Pancreas (tissue), 10 donors: ENCODE data around the gene DMD. TPM values are rescaled to one million over a fixed set of nuclear protein-coding genes. Genes with fewer than 3 reads are reported as not detected.

Source experiments
- ATAC-seq, 4 donors: fragments of 200-7000 bp; cut with Tn5 transposase; one replicate each; pipeline versions ENCODE4 v1.8.0 to v1.9.1; 2020; ENCODE audit warnings: mild to moderate bottlenecking in 4 of 4, moderate library complexity in 4 of 4
- DNase-seq, 6 donors: peaks; one replicate each; pipeline ENCODE4 v3.0.0-alpha.2; 2020
- FAIRE-seq: peaks from 2 replicates; lab custom pipeline; 2012; peaks lifted over from hg19 to GRCh38; lab: Jason Lieb, UNC
- H3K27ac ChIP-seq, 4 donors: fragments of 200-600 bp; sonication (generic); 1 replicate in 3 of 4; 2 replicates in 1 of 4; pipeline versions ENCODE4 v1.5.0 to v1.8.0; 2020
- H3K27me3 ChIP-seq, 4 donors: fragments of 200-600 bp; one replicate each; pipeline ENCODE4 v1.8.0; 2021
- H3K36me3 ChIP-seq, 3 donors: fragments of 200-600 bp; sonication (generic) in 1 of 3; one replicate each; pipeline versions ENCODE4 v1.5.0 to v1.8.0; 2020 to 2021
- H3K4me1 ChIP-seq, 3 donors: fragments of 200-600 bp; one replicate each; pipeline ENCODE4 v1.8.0; 2021
- H3K4me3 ChIP-seq, 4 donors: fragments of 200-600 bp; sonication (generic) in 2 of 4; one replicate each; pipeline versions ENCODE4 v1.5.0 to v1.8.0; 2020 to 2021
- H3K9me3 ChIP-seq, 4 donors: fragments of 200-600 bp; one replicate each; pipeline ENCODE4 v1.8.0; 2021
- CTCF ChIP-seq, 4 donors: fragments of 200-600 bp; sonication (generic) in 3 of 4; IDR thresholded peaks; one replicate each; pipeline versions ENCODE4 v1.5.0 to v1.8.0; 2021; ENCODE audit warnings: antibody characterized with exemption in 4 of 4
- WGBS, 2 donors: extraction: QIAGEN DNeasy Blood & Tissue Kit; methylation state at CpG; one replicate each; pipeline ENCODE4 v1.1.7; 2013; 5-methylcytosine and 5-hydroxymethylcytosine counted together
- intact Hi-C, 3 donors: fragments of 100-400 bp; cut with DNase I; formaldehyde crosslinking; loops; one replicate each; pipeline versions ENCODE4 v1.11.1 to v1.14.2; 2022
- polyA plus RNA-seq, 2 donors: library from polyadenylated mRNA; stranded (reverse); fragments of 200-250 nt; gene quantifications; one replicate each; pipeline ENCODE4 v1.2.3, GENCODE V29; 2013
- total RNA-seq, 6 donors: library from RNA; stranded (reverse); fragmentation: NEBNext Ultra II Directional in 4 of 6; extraction: Animal tissue kit (Norgen Biotek cat#: 25700) in 4 of 6; gene quantifications; one replicate each; pipeline versions ENCODE4 v1.2.1 to v1.2.4, GENCODE V29; 2021 to 2023
- donor health status: healthy with polysubstance abuse.
- donor health status: DM: no; HTN: no; CAD: no; lungs with moderate emphysema.
- donor health status: DM: no; HTN: no; CAD: no.
- donor health status: control.
- donor health status: control.
- donor health status: Bipolar disorder and iron deficiency.
- donor health status: DM: yes; HTN: yes; CAD: no.
- donor health status: DM: no; HTN: no; CAD: no.
- donor health status: DM: no; HTN: no; CAD: no.
- donor health status: DM: yes; HTN: yes; CAD: no.

Gene DMD
- total and polyA plus RNA-seq, 8 donors = 9.1 to 46.5 (median 32.1) TPM

- H3K4me1 ChIP-seq = no peaks in the 10 kb centered on the region
- TF ChIP-seq CTCF (IDR thresholded peaks at IDR 0.05) = no peak
- no peak overlapping the region for H3K27ac ChIP-seq
- ATAC-seq (no peak), FAIRE-seq (peak; percentile 93), DNase-seq (no peak)
- WGBS, 2 donors = 68 to 87% methylated on average over 4 of the region's 4 CpGs
- no peaks in the 10 kb centered on the region for H3K27me3 ChIP-seq
- H3K36me3 ChIP-seq = peaks cover 0 to 5% (median 0%) of the 10 kb centered on the region in 3 donors
- intact Hi-C loops = no loop called here
- H3K9me3 ChIP-seq = no peaks in the 10 kb centered on the region
- H3K4me3 ChIP-seq = no peak overlapping the region
Observed at GRCh38 chrX:31128855-31129254, 2082.5 kb downstream of the DMD start.

GRCh38 chrX:31127716-31128115 lies 2083.6 kb downstream of the DMD start:
- Histone ChIP-seq H3K4me1 (no peaks in the 10 kb centered on the region), H3K4me3 (no peak overlapping the region), H3K36me3 (no peaks in the 10 kb centered on the region), H3K27me3 (no peaks in the 10 kb centered on the region), H3K9me3 (no peaks in the 10 kb centered on the region), H3K27ac (no peak overlapping the region)
- DNase-seq = no peak
- no peak for TF ChIP-seq CTCF (IDR thresholded peaks at IDR 0.05)
- WGBS, 2 donors = 80 to 95% methylated on average over 3 of the region's 3 CpGs
- no peak for FAIRE-seq
- intact Hi-C loops = no loop called here
- ATAC-seq = no peak

GRCh38 chrX:31126205-31126604 lies 2085.1 kb downstream of the DMD start:
- ATAC-seq = no peak
- DNase-seq = no peak
- no peak for TF ChIP-seq CTCF (IDR thresholded peaks at IDR 0.05)
- no peak overlapping the region for H3K4me3 ChIP-seq
- FAIRE-seq = no peak
- H3K4me1 ChIP-seq = no peaks in the 10 kb centered on the region
- H3K9me3 ChIP-seq = no peaks in the 10 kb centered on the region
- intact Hi-C loops = no loop called here
- 89 to 90% methylated on average over 7 of the region's 7 CpGs for WGBS, 2 donors
- H3K27me3 ChIP-seq = no peaks in the 10 kb centered on the region
- no peak overlapping the region for H3K27ac ChIP-seq
- H3K36me3 ChIP-seq = no peaks in the 10 kb centered on the region

GRCh38 chrX:31124536-31124935 lies 2086.8 kb downstream of the DMD start:
- Histone ChIP-seq H3K27me3 (no peaks in the 10 kb centered on the region), H3K4me3 (no peak overlapping the region), H3K9me3 (no peaks in the 10 kb centered on the region), H3K36me3 (no peaks in the 10 kb centered on the region), H3K4me1 (no peaks in the 10 kb centered on the region), H3K27ac (no peak overlapping the region)
- FAIRE-seq (peak; percentile 41), ATAC-seq (no peak), DNase-seq (no peak)
- WGBS, 2 donors = 59 to 60% methylated on average over 4 of the region's 4 CpGs
- intact Hi-C loops = no loop called here
- no peak for TF ChIP-seq CTCF (IDR thresholded peaks at IDR 0.05)

- FAIRE-seq (peak; percentile 61), DNase-seq (no peak), ATAC-seq (no peak)
- H3K4me3 ChIP-seq = no peak overlapping the region
- no peaks in the 10 kb centered on the region for H3K4me1 ChIP-seq
- no peak for TF ChIP-seq CTCF (IDR thresholded peaks at IDR 0.05)
- no peak overlapping the region for H3K27ac ChIP-seq
- no peaks in the 10 kb centered on the region for H3K36me3 ChIP-seq
- no peaks in the 10 kb centered on the region for H3K9me3 ChIP-seq
- intact Hi-C loops = no loop called here
- WGBS, 2 donors = 71 to 79% methylated on average over 3 of the region's 3 CpGs
- no peaks in the 10 kb centered on the region for H3K27me3 ChIP-seq
Observed at GRCh38 chrX:31123335-31123734, 2088.0 kb downstream of the DMD start.
